Measurements from ENCODE around the gene GPC6.
A peak's percentile ranks its signal among the peaks of the same experiment; 100 is the strongest.

GPC6 gene

DNA sequence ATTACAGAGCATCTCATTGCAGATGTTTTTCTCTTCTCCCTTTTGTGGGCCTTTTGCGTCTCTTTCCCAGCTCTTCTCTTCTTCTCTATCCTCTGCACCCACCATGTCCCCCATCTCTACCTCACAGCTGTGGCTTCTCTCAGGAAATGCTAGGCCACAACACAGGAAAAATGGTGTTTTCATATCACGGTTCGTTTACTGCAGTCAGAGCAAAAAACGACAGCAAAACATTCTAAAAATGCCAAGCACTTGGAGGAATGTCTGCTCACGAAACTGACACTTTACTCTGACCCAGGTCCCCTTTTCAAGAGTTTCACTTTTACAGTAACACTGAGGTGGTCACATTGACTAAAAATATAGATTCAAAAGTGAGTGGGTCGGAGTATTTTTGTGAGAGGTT, 1100.7 kb downstream of the GPC6 start:
- H3K4me3 ChIP-seq (ENCODE audit: low read depth, low read length), result no peak overlapping the region
- DNase-seq (ENCODE audit: low read depth), result no peak
- in situ Hi-C loops (cut with HindIII; ENCODE audit: low sequenced_read_pairs), result no loop called here

GRCh38 chr13:94328381-94329041, 1101.9 kb downstream of the GPC6 start:
- in situ Hi-C loops (cut with HindIII; ENCODE audit: low sequenced_read_pairs), result no loop called here
- H3K4me3 ChIP-seq (ENCODE audit: low read depth, low read length), result no peak overlapping the region
- TF ChIP-seq, protein P1, sequence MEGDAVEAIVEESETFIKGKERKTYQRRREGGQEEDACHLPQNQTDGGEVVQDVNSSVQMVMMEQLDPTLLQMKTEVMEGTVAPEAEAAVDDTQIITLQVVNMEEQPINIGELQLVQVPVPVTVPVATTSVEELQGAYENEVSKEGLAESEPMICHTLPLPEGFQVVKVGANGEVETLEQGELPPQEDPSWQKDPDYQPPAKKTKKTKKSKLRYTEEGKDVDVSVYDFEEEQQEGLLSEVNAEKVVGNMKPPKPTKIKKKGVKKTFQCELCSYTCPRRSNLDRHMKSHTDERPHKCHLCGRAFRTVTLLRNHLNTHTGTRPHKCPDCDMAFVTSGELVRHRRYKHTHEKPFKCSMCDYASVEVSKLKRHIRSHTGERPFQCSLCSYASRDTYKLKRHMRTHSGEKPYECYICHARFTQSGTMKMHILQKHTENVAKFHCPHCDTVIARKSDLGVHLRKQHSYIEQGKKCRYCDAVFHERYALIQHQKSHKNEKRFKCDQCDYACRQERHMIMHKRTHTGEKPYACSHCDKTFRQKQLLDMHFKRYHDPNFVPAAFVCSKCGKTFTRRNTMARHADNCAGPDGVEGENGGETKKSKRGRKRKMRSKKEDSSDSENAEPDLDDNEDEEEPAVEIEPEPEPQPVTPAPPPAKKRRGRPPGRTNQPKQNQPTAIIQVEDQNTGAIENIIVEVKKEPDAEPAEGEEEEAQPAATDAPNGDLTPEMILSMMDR (IDR thresholded peaks at IDR 0.05; ENCODE audit: low read depth, low read length, missing control alignments), result no peak
- DNase-seq (ENCODE audit: low read depth), result no peak

More for the DNA sequence above, 1100.7 kb downstream of the GPC6 start:
- TF ChIP-seq, protein P1 (IDR thresholded peaks at IDR 0.05; ENCODE audit: low read depth, low read length, missing control alignments), result no peak

DNA sequence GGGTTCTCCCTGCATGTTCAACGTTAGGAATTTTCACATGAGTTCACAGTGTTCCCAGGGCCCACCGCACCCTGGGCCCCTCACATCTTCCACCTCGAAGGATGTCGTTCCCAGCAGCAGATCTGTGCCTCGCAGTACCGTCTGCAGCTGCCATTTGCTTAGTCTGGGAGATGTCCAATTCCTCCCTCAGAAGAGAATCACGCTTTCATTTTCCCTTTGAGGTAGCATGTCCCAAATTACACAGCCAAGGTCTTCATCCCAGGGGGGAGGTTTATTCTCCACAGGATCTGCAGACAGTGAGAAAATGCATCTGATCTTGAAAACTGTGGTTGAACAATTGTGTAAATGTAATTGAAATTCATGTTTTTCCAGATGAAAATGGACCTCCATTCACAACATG, 1102.7 kb downstream of the GPC6 start:
- no peak overlapping the region for H3K4me3 ChIP-seq (ENCODE audit: low read depth, low read length)
- DNase-seq (ENCODE audit: low read depth), result peak; percentile 83
- in situ Hi-C loops (cut with HindIII; ENCODE audit: low sequenced_read_pairs), result no loop called here
- TF ChIP-seq, protein P1 (IDR thresholded peaks at IDR 0.05; ENCODE audit: low read depth, low read length, missing control alignments), result no peak

- peak; percentile 90 for DNase-seq (ENCODE audit: low read depth)
- in situ Hi-C loops (cut with HindIII; ENCODE audit: low sequenced_read_pairs), result no loop called here
- TF ChIP-seq, protein P1 (IDR thresholded peaks at IDR 0.05; ENCODE audit: low read depth, low read length, missing control alignments), result no peak
- H3K4me3 ChIP-seq (ENCODE audit: low read depth, low read length), result no peak overlapping the region
Measured at GRCh38 chr13:94329754-94330551, 1103.3 kb downstream of the GPC6 start.

GRCh38 chr13:94330552-94331071, 1104.0 kb downstream of the GPC6 start:
- no peak for DNase-seq (ENCODE audit: low read depth)
- in situ Hi-C loops (cut with HindIII; ENCODE audit: low sequenced_read_pairs), result no loop called here
- no peak overlapping the region for H3K4me3 ChIP-seq (ENCODE audit: low read depth, low read length)
- TF ChIP-seq, protein P1 (IDR thresholded peaks at IDR 0.05; ENCODE audit: low read depth, low read length, missing control alignments), result no peak

- no peak overlapping the region for H3K4me3 ChIP-seq (ENCODE audit: low read depth, low read length)
- no peak for DNase-seq (ENCODE audit: low read depth)
- in situ Hi-C loops (cut with HindIII; ENCODE audit: low sequenced_read_pairs), result no loop called here
- TF ChIP-seq, protein P1 (IDR thresholded peaks at IDR 0.05; ENCODE audit: low read depth, low read length, missing control alignments), result no peak
Measured at GRCh38 chr13:94331281-94331680, 1104.7 kb downstream of the GPC6 start.
